Keratinocyte (primary cell): ENCODE data around the gene NCOA4.

Experiments used
- CTCF ChIP-seq, 3 experiments: IDR thresholded peaks in 1 of 3; conservative IDR thresholded peaks in 1 of 3; optimal IDR thresholded peaks in 1 of 3; 2 replicates in 2 of 3; 3 replicates in 1 of 3; pipeline versions ENCODE3 to v1.5.1; 2011; ENCODE audit warnings: low read length in 3 of 3, mild to moderate bottlenecking in 3 of 3, moderate library complexity in 2 of 3, control low read depth in 1 of 3, inconsistent platforms in 1 of 3; ENCODE audit not compliant: insufficient read depth in 2 of 3; ENCODE audit errors: extremely low read depth in 1 of 3
- EZH2 ChIP-seq: IDR thresholded peaks from one replicate; pipeline ENCODE4 v1.6.1; 2012; ENCODE audit warnings: inconsistent platforms, mild to moderate bottlenecking, low read length, moderate library complexity

DNA sequence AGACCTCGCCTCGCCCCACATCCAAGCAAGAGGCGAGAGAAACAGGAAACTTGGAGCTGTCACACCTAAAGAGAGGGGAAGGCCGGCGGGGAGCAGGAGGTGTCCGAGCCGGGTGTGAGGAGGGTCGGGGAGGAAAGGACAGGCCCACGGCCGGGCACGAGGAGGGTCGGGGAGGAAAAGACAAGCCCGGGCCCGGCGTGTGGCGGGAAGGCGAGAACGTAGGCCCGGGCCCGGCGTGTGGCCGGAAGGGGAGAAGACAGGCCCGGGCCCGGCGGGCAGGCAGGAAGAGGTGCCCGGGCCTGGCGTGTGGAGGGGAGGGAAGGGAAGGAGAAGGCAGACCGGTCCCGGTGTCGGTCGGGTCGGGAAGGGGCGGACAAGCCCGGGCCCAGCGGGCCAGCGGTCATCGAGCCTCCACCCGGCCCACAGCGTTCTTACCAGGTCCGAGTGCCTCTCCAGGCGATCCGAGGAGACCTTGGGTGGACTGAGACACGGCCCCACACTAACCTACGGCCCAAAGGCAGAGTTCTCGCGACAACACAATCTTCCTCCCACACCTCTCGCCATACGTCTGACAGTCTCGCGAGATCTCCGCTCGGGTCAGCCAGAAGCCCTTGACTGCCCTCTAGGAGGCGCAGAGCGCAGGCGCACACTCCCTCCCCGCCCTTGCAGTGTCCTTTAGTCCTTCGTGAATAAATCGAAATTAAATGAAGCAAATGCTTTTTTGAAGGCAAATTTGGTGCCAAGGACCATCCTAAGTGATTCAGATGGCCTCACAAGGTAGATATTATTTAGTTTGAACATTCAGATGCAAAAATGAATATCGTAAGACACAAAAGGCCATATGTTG is at the start of gene NCOA4:
- peak; percentile 73 to 90 (median 75) for TF ChIP-seq CTCF (optimal IDR thresholded peaks at IDR 0.05 in 1 of 3, IDR thresholded peaks at IDR 0.05 in 1 of 3, conservative IDR thresholded peaks at IDR 0.05 in 1 of 3; ENCODE audit: extremely low read depth in 1 of 3, insufficient read depth in 2 of 3, low read length in 3 of 3)
- TF ChIP-seq EZH2, result no peak
